Omental fat pad (tissue), 4 donors: ENCODE measurements around the gene ASPDH. TPM values are rescaled to one million over a fixed set of nuclear protein-coding genes. Genes with fewer than 3 reads are reported as not detected.

Experiments used
- ATAC-seq: fragments of 150-250 bp; one replicate; pipeline ENCODE4 v1.9.1; 2016; ENCODE audit warnings: mild to moderate bottlenecking, moderate library complexity; ENCODE audit not compliant: low FRiP score
- DNase-seq: peaks from one replicate; pipeline ENCODE4 v3.0.0-alpha.2; 2019; ENCODE audit warnings: low spot score
- total RNA-seq, 4 donors: library from RNA; depleted of rRNA; stranded (reverse); fragments of >200 nt; gene quantifications; one replicate each; pipeline ENCODE4 v1.1.0, GENCODE V29; 2016
- TF ChIP-seq, protein P1 (sequence below), 3 donors: fragments of 450-650 bp; IDR thresholded peaks; one replicate each; pipeline ENCODE4 v1.5.1; 2016 to 2017; ENCODE audit warnings: antibody characterized with exemption in 3 of 3, mild to moderate bottlenecking in 3 of 3, moderate library complexity in 2 of 3

Gene ASPDH
- total RNA-seq, 4 donors from 2014 or later: not detected

DNA sequence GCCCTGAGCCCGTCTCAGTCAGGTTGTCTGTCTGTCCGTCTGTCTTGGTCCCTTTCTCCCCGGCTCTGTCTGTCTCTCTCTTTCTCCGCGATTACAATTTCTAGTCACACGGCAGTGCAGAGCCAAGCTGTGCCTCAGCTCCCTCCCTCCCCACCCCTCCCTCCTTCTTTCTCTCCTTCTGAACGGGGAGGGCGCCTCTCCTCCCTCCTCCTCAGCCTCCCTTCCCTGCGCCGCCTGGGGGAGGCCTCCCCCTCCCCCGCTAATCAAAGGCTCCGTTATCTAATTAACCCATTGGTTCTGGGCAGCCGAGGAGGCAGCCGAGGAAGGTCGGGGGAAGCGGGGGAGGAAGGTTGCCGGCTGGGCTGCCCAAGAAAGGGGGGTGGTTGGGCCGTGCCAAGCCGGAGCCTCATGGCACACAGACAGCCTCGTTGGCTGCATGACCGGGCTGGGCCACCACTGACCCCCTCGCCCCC is 38.0 kb upstream of the ASPDH start:
- TF ChIP-seq, protein P1, sequence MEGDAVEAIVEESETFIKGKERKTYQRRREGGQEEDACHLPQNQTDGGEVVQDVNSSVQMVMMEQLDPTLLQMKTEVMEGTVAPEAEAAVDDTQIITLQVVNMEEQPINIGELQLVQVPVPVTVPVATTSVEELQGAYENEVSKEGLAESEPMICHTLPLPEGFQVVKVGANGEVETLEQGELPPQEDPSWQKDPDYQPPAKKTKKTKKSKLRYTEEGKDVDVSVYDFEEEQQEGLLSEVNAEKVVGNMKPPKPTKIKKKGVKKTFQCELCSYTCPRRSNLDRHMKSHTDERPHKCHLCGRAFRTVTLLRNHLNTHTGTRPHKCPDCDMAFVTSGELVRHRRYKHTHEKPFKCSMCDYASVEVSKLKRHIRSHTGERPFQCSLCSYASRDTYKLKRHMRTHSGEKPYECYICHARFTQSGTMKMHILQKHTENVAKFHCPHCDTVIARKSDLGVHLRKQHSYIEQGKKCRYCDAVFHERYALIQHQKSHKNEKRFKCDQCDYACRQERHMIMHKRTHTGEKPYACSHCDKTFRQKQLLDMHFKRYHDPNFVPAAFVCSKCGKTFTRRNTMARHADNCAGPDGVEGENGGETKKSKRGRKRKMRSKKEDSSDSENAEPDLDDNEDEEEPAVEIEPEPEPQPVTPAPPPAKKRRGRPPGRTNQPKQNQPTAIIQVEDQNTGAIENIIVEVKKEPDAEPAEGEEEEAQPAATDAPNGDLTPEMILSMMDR (IDR thresholded peaks at IDR 0.05): no peak
- ATAC-seq: no peak
- DNase-seq: no peak

DNA sequence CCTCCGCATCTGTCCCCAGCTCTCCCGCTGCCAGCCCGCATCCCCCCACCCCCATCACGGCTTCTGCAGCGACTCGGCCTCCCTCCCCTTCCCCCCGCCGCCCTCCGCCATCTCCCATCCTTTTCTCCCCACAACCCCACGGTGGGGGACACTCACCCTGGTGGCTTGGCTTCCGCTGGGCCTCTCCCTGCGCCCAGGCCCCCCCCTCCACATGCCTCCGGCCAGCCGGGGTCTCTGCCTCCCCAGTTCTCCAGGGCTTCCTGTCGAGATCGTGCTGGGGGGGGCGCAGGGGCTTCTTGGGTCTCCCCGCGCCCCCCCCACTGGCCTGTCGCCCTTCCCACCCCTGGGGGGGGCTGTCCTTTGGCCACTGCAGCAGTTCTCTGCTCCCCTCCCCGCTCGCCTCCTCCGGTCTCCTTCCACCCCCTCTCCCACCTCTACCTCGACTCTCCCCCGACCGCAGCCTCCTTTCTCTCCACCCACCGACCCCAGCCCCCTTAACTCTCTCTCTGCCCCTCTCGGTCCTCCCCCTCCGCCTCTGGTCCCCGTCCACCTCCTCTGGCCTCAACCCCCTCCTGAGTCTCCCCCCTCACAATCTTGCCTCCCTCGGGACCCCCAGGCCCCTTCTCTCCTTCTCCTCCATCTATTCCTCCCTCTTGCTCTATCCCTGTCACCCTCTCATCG is 37.5 kb upstream of the ASPDH start:
- TF ChIP-seq, protein P1 (IDR thresholded peaks at IDR 0.05): no peak
- ATAC-seq (no peak), DNase-seq (no peak)

- TF ChIP-seq, protein P1 (IDR thresholded peaks at IDR 0.05): no peak
- ATAC-seq (no peak), DNase-seq (no peak)
These were observed 36.9 kb upstream of the ASPDH start for GRCh38 chr19:50550594-50550966.

DNA sequence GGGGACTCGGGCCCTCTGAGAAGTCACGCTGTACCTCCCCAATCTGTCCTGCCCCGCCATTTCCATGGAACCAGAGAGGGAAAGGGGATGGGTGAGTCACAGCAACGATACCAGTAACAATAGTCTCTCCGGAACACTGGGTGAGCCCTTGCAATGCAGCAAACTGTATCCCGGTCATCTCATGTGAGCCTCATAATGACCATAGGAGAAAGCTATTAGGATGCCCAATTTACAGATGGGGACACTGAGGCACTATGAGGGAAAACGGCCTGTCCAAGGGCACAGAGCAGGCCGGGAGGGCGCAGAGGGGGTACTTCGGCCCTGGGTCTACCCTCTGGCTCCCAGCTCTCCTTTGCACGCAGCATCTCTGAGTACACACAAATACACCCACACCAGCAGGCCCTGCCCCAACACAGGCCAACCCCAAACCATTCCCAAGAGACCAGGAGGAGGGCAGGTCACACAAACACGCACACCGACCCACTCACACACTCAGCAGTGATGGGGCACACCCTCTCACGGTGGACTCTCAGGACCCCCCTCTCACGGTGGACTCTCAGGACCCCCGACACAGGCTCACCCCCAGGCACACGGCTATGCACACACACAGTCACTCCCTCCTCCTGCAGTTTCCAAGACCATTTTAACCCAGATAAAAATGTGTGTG is 36.3 kb upstream of the ASPDH start:
- TF ChIP-seq, protein P1 (IDR thresholded peaks at IDR 0.05): no peak
- DNase-seq: no peak
- ATAC-seq: no peak

- ATAC-seq: no peak
- no peak for DNase-seq
- TF ChIP-seq, protein P1 (IDR thresholded peaks at IDR 0.05): no peak
These were observed 35.6 kb upstream of the ASPDH start for GRCh38 chr19:50549059-50549926.

DNA sequence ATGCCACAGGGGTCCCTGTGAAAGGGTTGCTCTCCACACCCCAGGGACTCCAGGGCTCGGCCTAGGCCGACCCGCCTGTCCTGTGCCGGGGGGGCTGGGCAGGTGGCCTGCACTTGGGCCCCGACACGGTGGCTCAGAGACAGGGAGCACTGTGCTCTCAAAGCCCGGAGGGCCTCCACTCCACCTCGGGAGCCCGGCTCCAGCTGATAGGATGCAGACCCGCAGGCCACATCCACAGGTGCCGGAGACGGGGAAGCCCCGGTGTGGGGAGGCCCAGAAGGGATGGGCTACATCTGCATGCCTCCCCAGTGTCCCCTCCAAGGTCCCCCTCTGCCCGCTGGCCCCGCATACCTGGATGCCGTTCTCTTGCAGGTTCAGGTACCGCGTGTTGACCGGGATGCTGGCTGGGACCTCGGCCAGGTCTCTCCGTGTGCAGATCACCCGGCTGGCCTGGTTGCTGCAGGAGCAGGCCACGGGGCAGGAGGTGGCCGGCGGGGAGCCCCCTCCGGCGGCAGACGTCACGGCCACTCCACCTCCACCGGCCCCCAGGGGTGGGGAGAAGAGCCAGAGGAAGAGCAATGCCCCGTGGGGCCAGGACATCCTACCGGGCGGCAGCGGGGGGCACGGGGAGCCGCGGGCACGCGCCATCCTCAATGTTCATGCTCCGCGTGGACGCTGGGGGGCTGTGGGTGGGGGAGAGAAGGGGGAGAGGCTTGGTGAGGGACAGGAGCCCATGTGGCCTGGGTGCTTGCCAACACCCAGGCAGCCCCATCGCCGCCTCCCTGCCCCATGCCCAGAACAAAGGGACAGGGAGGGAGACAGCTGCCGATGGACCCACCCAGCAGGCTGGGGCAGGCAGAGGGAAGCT is 34.7 kb upstream of the ASPDH start:
- ATAC-seq (no peak), DNase-seq (no peak)
- TF ChIP-seq, protein P1 (IDR thresholded peaks at IDR 0.05): no peak
